PC-9 (cell line): Measurements from ENCODE around the gene HAPLN2. TPM values are rescaled to one million over a fixed set of nuclear protein-coding genes. Genes with fewer than 3 reads are reported as not detected.
"Not testable (repeated sequence)": the region's sequence is repeated elsewhere in the genome, so short reads cannot be mapped to it uniquely, and the experiment has no call there.

ENCODE experiments used
- BruUV-seq: library from RNA; stranded (reverse); fragments of 400-500 nt; replicated peaks from 2 replicates; lab custom pipeline; 2021; lab: Mats Ljungman, UMichigan
- CTCF ChIA-PET: fragments of 300-600 bp; sonication (Branson Sonifier 250); formaldehyde crosslinking; loops from one replicate; lab custom pipeline; 2022; ENCODE audit warnings: antibody characterized with exemption; lab: Charles Lee
- POLR2A ChIA-PET: fragments of 300-600 bp; sonication (Branson Sonifier 250); formaldehyde crosslinking; loops from one replicate; lab custom pipeline; 2022; ENCODE audit warnings: antibody characterized with exemption; ENCODE audit not compliant: unreplicated experiment; lab: Charles Lee
- DNase-seq, 2 experiments: peaks; one replicate each; pipeline versions ENCODE4 v3.0.0 to v3.0.0-alpha.2; 2015 to 2022; ENCODE audit warnings: mixed read lengths in 1 of 2
- H2AFZ ChIP-seq: fragments of 200-600 bp; sonication (generic); 2 replicates; pipeline ENCODE4 v1.8.1; 2017; ENCODE audit warnings: antibody characterized with exemption
- H3F3A ChIP-seq: fragments of 200-600 bp; sonication (generic); 2 replicates; pipeline ENCODE4 v1.8.1; 2017; ENCODE audit warnings: antibody characterized with exemption, mild to moderate bottlenecking, low read depth; ENCODE audit not compliant: insufficient read depth
- H3K27ac ChIP-seq: fragments of 200-600 bp; sonication (generic); 2 replicates; pipeline ENCODE4 v1.6.1; 2016; ENCODE audit warnings: mixed run types
- H3K27me3 ChIP-seq: fragments of 200-600 bp; sonication (generic); 2 replicates; pipeline ENCODE4 v1.6.1; 2016; ENCODE audit warnings: low read depth, mixed run types; ENCODE audit not compliant: insufficient read depth
- H3K36me3 ChIP-seq: fragments of 200-600 bp; sonication (generic); 2 replicates; pipeline ENCODE4 v1.6.1; 2016; ENCODE audit warnings: low read depth, mixed run types
- H3K4me1 ChIP-seq: fragments of 200-600 bp; sonication (generic); replicated peaks from 2 replicates; pipeline ENCODE4 v1.6.1; 2016; ENCODE audit warnings: mixed run types; ENCODE audit not compliant: insufficient read depth
- H3K4me2 ChIP-seq: fragments of 200-600 bp; sonication (generic); 2 replicates; pipeline ENCODE4 v1.6.1; 2017; ENCODE audit warnings: mixed run types
- H3K4me3 ChIP-seq: fragments of 200-600 bp; sonication (generic); 2 replicates; pipeline ENCODE4 v1.6.1; 2016; ENCODE audit warnings: mixed run types
- H3K79me2 ChIP-seq: fragments of 200-600 bp; sonication (generic); 2 replicates; pipeline ENCODE4 v1.6.1; 2017; ENCODE audit warnings: low read depth, mixed run types
- H3K9me2 ChIP-seq: fragments of 200-600 bp; sonication (generic); 2 replicates; pipeline ENCODE4 v1.8.1; 2017; ENCODE audit warnings: mild to moderate bottlenecking; ENCODE audit not compliant: insufficient read depth
- H3K9me3 ChIP-seq: fragments of 200-600 bp; sonication (generic); 2 replicates; pipeline ENCODE4 v1.8.1; 2016; ENCODE audit warnings: low read depth; ENCODE audit not compliant: insufficient read depth
- H4K20me1 ChIP-seq: fragments of 200-600 bp; sonication (generic); 2 replicates; pipeline ENCODE4 v1.8.1; 2017; ENCODE audit not compliant: insufficient read depth
- EZH2 ChIP-seq: fragments of 200-600 bp; sonication (generic); IDR thresholded peaks from 2 replicates; pipeline ENCODE4 v1.8.0; 2017; ENCODE audit warnings: antibody characterized with exemption, low read depth
- intact Hi-C: fragments of 100-400 bp; cut with micrococcal nuclease; formaldehyde crosslinking; loops from one replicate; pipeline ENCODE4 v1.10.0; 2022; ENCODE audit not compliant: unreplicated experiment
- total RNA-seq: library from RNA; stranded (reverse); gene quantifications from 2 replicates; pipeline ENCODE4 v1.2.3, GENCODE V29; 2021
- TF ChIP-seq, protein P1 (sequence below): fragments of 200-600 bp; sonication (generic); conservative IDR thresholded peaks from 2 replicates; pipeline ENCODE4 v1.6.1; 2017; ENCODE audit warnings: mixed run types, antibody characterized with exemption, mild to moderate bottlenecking, moderate library complexity

Gene HAPLN2
- total RNA-seq, 1 experiment from 2014 or later, result not detected

DNA sequence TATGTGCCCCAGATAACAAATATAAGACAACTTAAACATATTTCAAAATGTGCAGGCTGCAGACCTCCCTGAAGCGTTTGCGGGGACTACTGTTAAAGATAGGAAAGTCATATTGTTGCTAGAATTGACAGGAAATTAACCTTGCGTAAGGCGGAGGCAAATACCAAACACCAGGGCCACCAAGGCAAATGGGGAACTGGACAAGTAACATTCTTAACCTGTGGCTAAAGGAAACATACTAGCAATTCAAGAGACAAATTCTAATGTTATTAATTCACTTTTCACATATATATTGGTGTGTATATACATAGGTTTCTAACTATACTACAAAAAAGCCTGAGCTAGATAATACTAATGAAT, 6.8 kb downstream of the HAPLN2 start:
- Histone ChIP-seq H2AFZ (no peak overlapping the region), H3K36me3 (no peaks in the 10 kb centered on the region), H3K27me3 (peaks cover 8% of the 10 kb centered on the region; the same call in 1 of the 2 replicates), H3K27ac (no peak overlapping the region), H3F3A (peaks cover 24% of the 10 kb centered on the region), H3K9me2 (no peaks in the 10 kb centered on the region), H3K4me2 (0 out of 2 replicates have a peak overlapping the region, but pooled peaks have one; percentile 15), H3K4me1 (peaks cover 26% of the 10 kb centered on the region), H4K20me1 (no peaks in the 10 kb centered on the region), H3K4me3 (no peak overlapping the region), H3K79me2 (no peaks in the 10 kb centered on the region), H3K9me3 (no peaks in the 10 kb centered on the region)
- peak in 1 of 2 experiments; percentile 39 for DNase-seq
- ChIA-PET POLR2A (interaction anchor here (0.5 kb wide), 1 partner anchor 55 kb away, joined by 3 read pairs; no protein-coding TSS in a partner anchor), CTCF (interaction anchor here (0.5 to 1.6 kb wide), 7 partner anchors 12 to 234 kb away, joined by 3 to 7 read pairs (median 4); no protein-coding TSS in a partner anchor)
- intact Hi-C loops, result loop anchor here (2.0 to 10.0 kb wide), 3 partner anchors 233 to 299 kb away; partner anchors contain the start of genes INSRR and LRRC71
- TF ChIP-seq, protein P1, sequence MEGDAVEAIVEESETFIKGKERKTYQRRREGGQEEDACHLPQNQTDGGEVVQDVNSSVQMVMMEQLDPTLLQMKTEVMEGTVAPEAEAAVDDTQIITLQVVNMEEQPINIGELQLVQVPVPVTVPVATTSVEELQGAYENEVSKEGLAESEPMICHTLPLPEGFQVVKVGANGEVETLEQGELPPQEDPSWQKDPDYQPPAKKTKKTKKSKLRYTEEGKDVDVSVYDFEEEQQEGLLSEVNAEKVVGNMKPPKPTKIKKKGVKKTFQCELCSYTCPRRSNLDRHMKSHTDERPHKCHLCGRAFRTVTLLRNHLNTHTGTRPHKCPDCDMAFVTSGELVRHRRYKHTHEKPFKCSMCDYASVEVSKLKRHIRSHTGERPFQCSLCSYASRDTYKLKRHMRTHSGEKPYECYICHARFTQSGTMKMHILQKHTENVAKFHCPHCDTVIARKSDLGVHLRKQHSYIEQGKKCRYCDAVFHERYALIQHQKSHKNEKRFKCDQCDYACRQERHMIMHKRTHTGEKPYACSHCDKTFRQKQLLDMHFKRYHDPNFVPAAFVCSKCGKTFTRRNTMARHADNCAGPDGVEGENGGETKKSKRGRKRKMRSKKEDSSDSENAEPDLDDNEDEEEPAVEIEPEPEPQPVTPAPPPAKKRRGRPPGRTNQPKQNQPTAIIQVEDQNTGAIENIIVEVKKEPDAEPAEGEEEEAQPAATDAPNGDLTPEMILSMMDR, result no peak; the same call in 1 of the 2 replicates
- no peak for TF ChIP-seq EZH2
- BruUV-seq, result no TSS peak

DNA sequence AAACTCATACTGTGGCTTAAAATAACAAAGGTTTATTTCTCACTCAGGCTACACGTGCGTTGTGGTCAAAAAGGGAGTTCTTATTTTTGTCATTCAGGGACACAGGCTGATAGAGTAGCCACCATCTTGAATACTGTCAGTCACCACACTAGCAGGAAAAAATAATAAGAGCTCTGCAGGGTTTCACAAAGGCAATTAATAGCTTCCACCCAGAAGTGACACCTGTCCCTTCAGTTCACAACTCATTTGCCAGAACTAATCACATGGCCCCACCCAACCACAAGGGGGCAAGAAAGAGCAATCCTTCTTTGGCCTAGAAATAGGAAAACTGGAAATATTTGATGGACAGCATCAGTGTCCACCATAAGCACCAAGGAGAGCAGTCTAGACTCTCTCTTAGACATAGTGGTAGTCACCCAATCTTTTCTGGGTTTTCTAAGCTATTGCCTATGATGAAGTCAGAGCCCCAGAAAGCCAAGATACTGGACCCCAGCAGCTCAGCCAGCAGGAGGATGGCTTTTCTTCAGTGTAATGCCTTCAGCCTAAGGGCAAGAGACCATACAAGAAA, 8.2 kb downstream of the HAPLN2 start:
- POLR2A ChIA-PET, result no interaction called here
- CTCF ChIA-PET, result interaction anchor here (0.5 to 1.6 kb wide), 17 partner anchors 11 to 442 kb away, joined by 3 to 11 read pairs (median 5); partner anchors contain the start of gene NES
- Histone ChIP-seq H3K4me2 (no peak overlapping the region), H2AFZ (no peak overlapping the region), H3K9me2 (no peaks in the 10 kb centered on the region), H3K79me2 (no peaks in the 10 kb centered on the region), H3K9me3 (no peaks in the 10 kb centered on the region), H3F3A (peaks cover 20% of the 10 kb centered on the region), H3K27ac (no peak overlapping the region), H3K27me3 (peaks cover 8% of the 10 kb centered on the region; the same call in 1 of the 2 replicates), H3K36me3 (no peaks in the 10 kb centered on the region), H3K4me1 (peaks cover 22% of the 10 kb centered on the region), H3K4me3 (no peak overlapping the region), H4K20me1 (no peaks in the 10 kb centered on the region)
- intact Hi-C loops, result loop anchor here (1.0 to 10.0 kb wide), 6 partner anchors 33 to 297 kb away; partner anchors contain the start of genes INSRR and LRRC71
- DNase-seq, result peak; percentile 65 to 66
- no TSS peak for BruUV-seq
- no peak for TF ChIP-seq EZH2
- TF ChIP-seq, protein P1, result peak; percentile 84

DNA sequence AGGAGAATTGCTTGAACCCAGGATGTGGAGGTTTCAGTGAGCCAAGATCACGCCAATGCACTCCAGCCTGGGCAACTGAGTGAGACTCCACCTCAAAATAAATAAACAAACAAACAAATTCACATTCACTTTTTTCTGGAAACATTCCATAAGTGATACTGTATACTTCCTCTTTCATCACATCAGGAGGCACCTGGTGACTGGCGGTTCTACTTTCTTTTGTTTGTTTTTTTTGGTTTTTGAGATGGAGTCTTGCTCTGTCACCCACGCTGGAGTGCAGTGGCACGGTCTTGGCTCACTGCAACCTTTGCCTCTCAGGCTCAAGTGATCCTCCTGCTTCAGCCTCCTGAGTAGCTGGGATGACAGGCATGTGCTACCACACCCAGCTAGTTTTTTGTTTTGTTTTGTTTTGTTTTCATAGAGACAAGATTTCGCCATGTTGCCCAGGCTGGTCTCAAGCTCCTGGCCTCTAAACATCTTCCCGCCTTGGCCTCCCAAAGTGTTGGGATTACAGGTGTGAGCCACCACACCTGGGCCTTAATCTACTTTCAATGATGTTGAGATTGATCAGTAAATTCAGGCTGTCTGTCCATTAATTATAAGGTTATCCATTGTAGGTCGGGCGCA, 10.7 kb downstream of the HAPLN2 start:
- H2AFZ ChIP-seq, result no peak overlapping the region
- H3K27ac ChIP-seq, result no peak overlapping the region
- no peaks in the 10 kb centered on the region for H3K9me3 ChIP-seq
- DNase-seq, result peak in 1 of 2 experiments; percentile 76
- CTCF ChIA-PET, result interaction anchor here (0.7 kb wide), 1 partner anchor 187 kb away, joined by 7 read pairs; the partner anchor contains the start of gene SH2D2A
- POLR2A ChIA-PET, result no interaction called here
- H3K4me1 ChIP-seq, result peaks cover 12% of the 10 kb centered on the region
- no peaks in the 10 kb centered on the region for H3K36me3 ChIP-seq
- H4K20me1 ChIP-seq, result no peaks in the 10 kb centered on the region
- no peaks in the 10 kb centered on the region for H3K9me2 ChIP-seq
- no peaks in the 10 kb centered on the region for H3K79me2 ChIP-seq
- no peak overlapping the region for H3K4me3 ChIP-seq
- no peak for TF ChIP-seq EZH2
- TF ChIP-seq, protein P1, result no peak
- BruUV-seq, result no TSS peak
- intact Hi-C loops, result loop anchor here (10.0 kb wide), 1 partner anchor 295 kb away; the partner anchor contains the start of gene LRRC71
- H3K27me3 ChIP-seq, result no peaks in the 10 kb centered on the region
- peak overlapping the region; percentile 29; the same call in 1 of the 2 replicates for H3K4me2 ChIP-seq
- H3F3A ChIP-seq, result peaks cover 17% of the 10 kb centered on the region

DNA sequence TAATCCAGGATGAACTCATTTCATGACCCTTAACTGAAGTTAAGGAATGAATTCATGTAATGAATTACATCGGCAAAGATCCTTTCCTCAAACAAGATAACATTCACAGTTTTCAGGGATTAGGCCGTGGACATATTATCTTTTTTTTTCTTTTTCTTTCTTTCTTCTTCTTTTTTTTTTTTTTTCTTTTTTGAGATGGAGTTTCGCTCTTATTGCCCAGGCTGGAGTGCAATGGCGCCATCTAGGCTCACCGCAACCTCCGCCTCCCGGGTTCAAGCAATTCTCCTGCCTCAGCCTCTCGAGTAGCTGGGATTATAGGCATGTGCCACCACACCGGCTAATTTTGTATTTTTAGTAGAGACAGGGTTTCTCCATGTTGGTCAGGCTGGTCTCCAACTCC, 11.9 kb downstream of the HAPLN2 start:
- Histone ChIP-seq H3F3A (peaks cover 17% of the 10 kb centered on the region), H3K4me1 (peaks cover 12% of the 10 kb centered on the region)
- H3K79me2 ChIP-seq, H4K20me1 ChIP-seq, H3K36me3 ChIP-seq, H3K4me3 ChIP-seq, POLR2A ChIA-PET, BruUV-seq, H3K4me2 ChIP-seq, H3K9me2 ChIP-seq, H3K27ac ChIP-seq, H3K9me3 ChIP-seq, DNase-seq, H3K27me3 ChIP-seq, intact Hi-C loops, H2AFZ ChIP-seq: not testable (repeated sequence)
- CTCF ChIA-PET, result interaction anchor here (0.7 kb wide), 1 partner anchor 11 kb away, joined by 3 read pairs; no protein-coding TSS in a partner anchor
